GM18868 (cell line): ENCODE results near the gene RTN4RL1.
A peak's percentile ranks its signal among the peaks of the same experiment; 100 is the strongest.

Experiments used
- ATAC-seq: cut with Tn5 transposase; IDR thresholded peaks from one replicate; pipeline ENCODE4 v1.9.1; 2021; ENCODE audit warnings: mild to moderate bottlenecking, moderate library complexity; ENCODE audit not compliant: unreplicated experiment

Gene RTN4RL1

GRCh38 chr17:2048805-2049204 lies 23.7 kb upstream of the RTN4RL1 start:
- ATAC-seq = no peak

- no peak for ATAC-seq
Measured at GRCh38 chr17:2047590-2047989, 22.5 kb upstream of the RTN4RL1 start.

- ATAC-seq = no peak
Measured at GRCh38 chr17:2044263-2044894, 19.2 kb upstream of the RTN4RL1 start.

- ATAC-seq = no peak
Measured at GRCh38 chr17:2043785-2044184, 18.7 kb upstream of the RTN4RL1 start.

- ATAC-seq = no peak
Measured at GRCh38 chr17:2042933-2043332, 17.8 kb upstream of the RTN4RL1 start.

GRCh38 chr17:2042390-2042847 lies 17.3 kb upstream of the RTN4RL1 start:
- no peak for ATAC-seq

GRCh38 chr17:2041561-2042389 lies 16.6 kb upstream of the RTN4RL1 start, which contains the start of gene OVCA2:
TSS of gene OVCA2 (plus strand) at chr17:2042022. CDS start at chr17:2042048, 26 bp downstream.
- ATAC-seq = peak; percentile 92

GRCh38 chr17:2040942-2041560 lies 15.9 kb upstream of the RTN4RL1 start:
- ATAC-seq = no peak

- no peak for ATAC-seq
Measured at GRCh38 chr17:2040219-2040827, 15.2 kb upstream of the RTN4RL1 start.

- ATAC-seq = no peak
Measured at GRCh38 chr17:2037155-2037554, 12.0 kb upstream of the RTN4RL1 start.

GRCh38 chr17:2035541-2036488 lies 10.7 kb upstream of the RTN4RL1 start:
- ATAC-seq = no peak

- ATAC-seq = no peak
Measured at GRCh38 chr17:2034806-2035540, 9.8 kb upstream of the RTN4RL1 start.

- ATAC-seq = no peak
Measured at GRCh38 chr17:2034157-2034556, 9.0 kb upstream of the RTN4RL1 start.

- ATAC-seq = no peak
Measured at GRCh38 chr17:2033153-2033552, 8.0 kb upstream of the RTN4RL1 start.

- no peak for ATAC-seq
Measured at GRCh38 chr17:2030779-2031163, 5.6 kb upstream of the RTN4RL1 start.

- ATAC-seq = peak; percentile 80
Measured at GRCh38 chr17:2029911-2030778, 5.0 kb upstream of the RTN4RL1 start, which contains the start of gene DPH1. TSS of gene DPH1 (plus strand) at chr17:2030153. CDS start at chr17:2030170, 17 bp downstream.

- no peak for ATAC-seq
Measured at GRCh38 chr17:2028737-2029136, 3.6 kb upstream of the RTN4RL1 start.

- ATAC-seq = no peak
Measured at GRCh38 chr17:2028234-2028614, 3.1 kb upstream of the RTN4RL1 start.
